DOHH2 (cell line): ENCODE measurements around the gene YEATS2.

Experiments
- EZH2phosphoT487 ChIP-seq: fragments of 200-600 bp; sonication (generic); IDR thresholded peaks from 2 replicates; pipeline ENCODE4 v1.6.1; 2017; ENCODE audit warnings: borderline replicate concordance, mild to moderate bottlenecking, antibody characterized with exemption, low read length, moderate library complexity, mixed read lengths
- TF ChIP-seq, protein P1 (sequence below): fragments of 200-600 bp; sonication (generic); IDR thresholded peaks from one replicate; pipeline ENCODE4 v1.5.1; 2014; ENCODE audit warnings: antibody characterized with exemption, mild to moderate bottlenecking, low read depth, low read length; ENCODE audit not compliant: poor library complexity, severe bottlenecking

DNA sequence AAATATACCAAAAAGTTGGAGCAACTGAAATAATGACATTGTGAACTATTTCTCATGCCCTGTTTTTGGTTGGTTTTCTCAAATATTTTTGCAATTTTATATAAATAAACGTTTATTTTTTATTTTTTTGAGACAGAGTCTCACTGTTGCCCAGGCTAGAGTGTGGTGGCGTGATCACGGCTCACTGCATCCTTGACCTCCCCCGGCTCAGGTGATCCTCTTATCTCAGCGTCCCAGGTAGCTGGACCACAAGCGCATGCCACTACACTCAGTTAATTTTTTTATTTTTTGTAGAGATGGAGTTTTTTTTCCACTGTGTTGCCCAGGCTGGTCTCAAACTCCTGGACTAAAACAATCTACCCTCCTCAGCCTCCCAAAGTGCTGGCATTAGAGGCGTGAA is 45.6 kb downstream of the YEATS2 start:
- TF ChIP-seq, protein P1, sequence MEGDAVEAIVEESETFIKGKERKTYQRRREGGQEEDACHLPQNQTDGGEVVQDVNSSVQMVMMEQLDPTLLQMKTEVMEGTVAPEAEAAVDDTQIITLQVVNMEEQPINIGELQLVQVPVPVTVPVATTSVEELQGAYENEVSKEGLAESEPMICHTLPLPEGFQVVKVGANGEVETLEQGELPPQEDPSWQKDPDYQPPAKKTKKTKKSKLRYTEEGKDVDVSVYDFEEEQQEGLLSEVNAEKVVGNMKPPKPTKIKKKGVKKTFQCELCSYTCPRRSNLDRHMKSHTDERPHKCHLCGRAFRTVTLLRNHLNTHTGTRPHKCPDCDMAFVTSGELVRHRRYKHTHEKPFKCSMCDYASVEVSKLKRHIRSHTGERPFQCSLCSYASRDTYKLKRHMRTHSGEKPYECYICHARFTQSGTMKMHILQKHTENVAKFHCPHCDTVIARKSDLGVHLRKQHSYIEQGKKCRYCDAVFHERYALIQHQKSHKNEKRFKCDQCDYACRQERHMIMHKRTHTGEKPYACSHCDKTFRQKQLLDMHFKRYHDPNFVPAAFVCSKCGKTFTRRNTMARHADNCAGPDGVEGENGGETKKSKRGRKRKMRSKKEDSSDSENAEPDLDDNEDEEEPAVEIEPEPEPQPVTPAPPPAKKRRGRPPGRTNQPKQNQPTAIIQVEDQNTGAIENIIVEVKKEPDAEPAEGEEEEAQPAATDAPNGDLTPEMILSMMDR: no peak
- TF ChIP-seq EZH2phosphoT487: no peak
